HG02885 (cell line): ENCODE measurements around the gene ATP13A5.
A peak's percentile ranks its signal among the peaks of the same experiment; 100 is the strongest.

Experiments used
- ATAC-seq: cut with Tn5 transposase; IDR thresholded peaks from one replicate; pipeline ENCODE4 v1.9.1; 2021; ENCODE audit warnings: mild to moderate bottlenecking; ENCODE audit not compliant: unreplicated experiment, poor library complexity

The ATP13A5 gene

GRCh38 chr3:193270451-193270850 lies 108.1 kb downstream of the ATP13A5 start:
- ATAC-seq = no peak

- ATAC-seq = no peak
Observed at GRCh38 chr3:193269343-193270028, 109.1 kb downstream of the ATP13A5 start.

DNA sequence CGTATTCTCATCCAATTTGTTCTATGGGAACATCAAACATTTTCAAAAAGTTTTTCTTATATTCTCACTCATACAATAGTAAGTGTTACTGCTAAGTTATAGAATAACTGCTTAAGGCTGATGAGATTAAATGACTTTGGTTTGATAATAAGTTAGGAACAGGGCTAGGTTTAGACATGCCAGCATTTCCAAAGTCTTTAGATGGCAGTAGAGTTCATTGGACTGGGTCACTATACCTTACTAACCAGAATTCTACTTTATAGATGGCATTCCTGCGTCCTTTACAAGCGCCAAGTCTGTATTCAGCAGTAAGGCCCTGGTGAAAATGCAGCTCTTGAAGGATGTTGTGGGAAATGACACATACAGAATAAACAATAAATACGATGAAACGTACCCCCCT lies 115.8 kb downstream of the ATP13A5 start:
- ATAC-seq = no peak

- ATAC-seq = no peak
Observed at GRCh38 chr3:193261970-193262369, 116.6 kb downstream of the ATP13A5 start.

GRCh38 chr3:193253986-193254660 lies 124.4 kb downstream of the ATP13A5 start:
- no peak for ATAC-seq

DNA sequence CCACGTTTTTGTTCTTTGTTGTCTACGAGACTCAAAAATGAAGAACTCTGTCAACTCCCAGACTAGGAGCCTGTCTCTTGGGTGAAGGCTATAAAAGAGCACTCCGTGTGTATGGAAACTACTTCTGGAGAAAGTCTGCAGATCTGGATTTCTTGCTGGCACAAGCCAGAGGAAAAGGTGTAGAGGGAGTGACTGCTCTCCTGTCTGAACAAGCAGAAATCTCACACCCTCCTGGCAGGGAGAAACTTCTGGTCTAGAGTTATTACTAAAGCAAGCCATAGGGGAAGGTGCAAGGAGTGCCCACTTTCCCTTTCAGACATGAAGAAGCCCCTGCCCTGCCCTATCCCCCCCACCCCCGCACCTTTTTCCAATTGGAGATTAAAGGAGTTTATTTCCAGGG lies 128.1 kb downstream of the ATP13A5 start:
- ATAC-seq = no peak

DNA sequence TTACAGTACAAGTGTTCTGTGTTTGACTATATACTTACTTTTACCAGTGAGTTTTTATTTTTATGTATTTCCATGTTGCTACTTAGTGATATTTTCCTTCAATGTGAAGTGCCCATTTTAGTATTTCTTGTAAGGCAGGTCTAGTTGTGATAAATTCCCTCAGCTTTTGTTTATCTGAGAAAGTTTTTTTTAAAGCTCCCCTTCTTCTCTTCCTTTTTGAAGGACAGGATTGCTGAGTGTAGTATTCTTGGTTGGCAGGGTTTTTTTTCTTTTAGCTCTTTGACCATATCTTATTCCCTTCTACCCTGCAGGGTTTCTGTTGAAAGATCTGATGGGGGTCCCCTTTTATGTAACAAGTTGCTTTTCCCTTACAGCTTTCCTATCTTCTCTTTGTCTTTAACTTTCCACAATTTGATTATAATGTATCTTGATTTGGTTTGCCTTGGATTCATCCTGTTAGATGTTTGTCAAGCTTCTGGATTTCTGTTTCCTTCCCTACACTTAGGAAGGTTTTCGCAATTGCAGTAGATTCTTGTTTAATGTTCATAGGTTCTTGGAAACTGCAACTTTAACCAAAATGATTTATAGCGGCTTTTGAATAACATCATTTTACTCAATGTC lies 129.6 kb downstream of the ATP13A5 start:
- ATAC-seq = no peak

GRCh38 chr3:193243571-193243970 lies 135.0 kb downstream of the ATP13A5 start:
- no peak for ATAC-seq

GRCh38 chr3:193241716-193242115 lies 136.8 kb downstream of the ATP13A5 start:
- ATAC-seq = no peak

DNA sequence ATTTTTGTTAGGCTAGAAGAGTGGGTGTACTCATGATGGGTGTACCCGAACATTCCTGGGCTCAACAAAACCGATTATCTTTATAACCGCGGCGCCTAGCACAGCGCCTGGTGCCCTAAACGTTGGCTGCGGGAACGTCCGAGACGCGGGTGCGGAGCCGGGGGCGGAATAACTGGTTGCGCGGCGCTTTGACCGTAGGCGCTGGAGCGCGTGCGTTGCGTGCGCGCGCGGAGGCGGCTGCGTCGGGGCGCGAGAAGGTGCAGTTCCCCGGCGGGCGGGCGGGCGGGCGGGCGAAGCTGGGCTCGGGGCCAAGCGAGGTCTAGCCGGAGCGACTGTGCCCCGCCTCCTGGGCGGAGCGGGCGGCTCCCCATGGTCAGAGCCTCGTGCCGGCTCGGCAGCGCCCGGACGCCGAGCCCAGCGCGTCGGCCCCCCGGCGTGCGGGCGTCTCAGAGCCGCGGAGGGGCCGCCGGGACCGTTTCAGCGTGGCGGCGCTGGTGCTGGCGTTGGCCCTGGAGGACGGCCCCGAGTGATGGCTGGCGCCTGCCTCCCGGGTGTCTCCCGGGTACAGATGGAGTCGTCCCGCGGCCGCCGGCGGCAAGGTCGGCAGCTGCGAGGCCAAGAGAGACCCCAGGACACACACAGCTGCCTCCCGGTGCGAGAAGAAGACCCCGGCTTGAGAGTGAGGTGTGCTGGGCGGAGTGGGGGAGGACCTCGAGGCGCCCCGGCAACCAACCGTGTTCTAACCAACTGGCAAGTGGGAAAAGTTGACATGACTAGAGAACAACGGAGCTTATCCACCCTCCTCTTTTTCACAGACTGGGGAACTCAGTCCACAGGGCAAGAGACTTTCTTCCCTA lies 137.5 kb downstream of the ATP13A5 start, which contains the start of gene PLAAT1:
Gene PLAAT1, plus strand, starts transcription at position 373 of the 857 bp plus-strand sequence. CDS start 14,429 bp downstream, outside the sequence.
- ATAC-seq = peak; percentile 42

GRCh38 chr3:193240436-193240849 lies 138.1 kb downstream of the ATP13A5 start:
- ATAC-seq = no peak

GRCh38 chr3:193237030-193237429 lies 141.5 kb downstream of the ATP13A5 start:
- ATAC-seq = no peak

DNA sequence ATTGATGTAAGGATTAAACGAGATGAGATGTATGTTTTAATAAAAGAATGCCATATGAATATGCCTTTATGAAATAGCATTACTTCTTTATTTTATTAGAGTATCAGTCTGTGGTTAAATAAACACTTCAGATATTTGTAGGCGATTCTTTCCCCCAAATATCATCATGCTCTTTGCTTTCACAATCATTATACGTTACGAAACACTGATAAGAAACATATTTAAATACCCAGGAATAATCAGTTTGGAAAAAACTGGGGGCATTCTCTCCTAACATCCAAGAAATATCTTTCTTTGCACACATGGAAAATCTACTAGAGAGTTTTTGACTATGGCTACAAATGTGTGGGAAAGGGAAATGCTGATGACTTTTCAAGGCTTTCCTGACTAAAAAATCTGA lies 142.0 kb downstream of the ATP13A5 start:
- no peak for ATAC-seq

- ATAC-seq = no peak
Observed at GRCh38 chr3:193231201-193231600, 147.4 kb downstream of the ATP13A5 start.

DNA sequence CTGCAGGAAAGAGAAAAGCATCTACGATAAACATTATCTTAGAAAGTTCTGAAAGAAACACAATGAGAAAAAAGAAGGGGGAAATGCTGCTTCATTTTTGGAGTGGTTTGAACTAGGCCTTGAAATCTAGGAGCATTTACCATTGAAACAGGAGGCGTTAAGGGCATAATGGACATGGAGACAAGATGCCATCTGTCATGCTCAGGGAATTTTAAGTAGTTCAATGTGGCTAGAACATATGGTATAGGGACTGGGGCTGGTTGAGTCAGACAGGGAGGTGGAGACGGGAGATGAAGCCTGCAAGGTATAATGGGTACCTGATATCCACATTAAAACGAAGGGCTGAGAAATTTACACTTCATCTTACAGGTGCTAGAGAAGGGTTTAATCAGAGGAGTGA lies 147.9 kb downstream of the ATP13A5 start:
- no peak for ATAC-seq

- ATAC-seq = no peak
Observed at GRCh38 chr3:193229851-193230420, 148.6 kb downstream of the ATP13A5 start.

- no peak for ATAC-seq
Observed at GRCh38 chr3:193228206-193228605, 150.3 kb downstream of the ATP13A5 start.

GRCh38 chr3:193225302-193226125 lies 153.0 kb downstream of the ATP13A5 start:
- ATAC-seq = no peak
